T-helper 1 cell treated with Interleukin-12 subunit alpha and Interleukin-12 subunit beta and Interleukin-4 antibody, amounts not matched to agents 30 μg/mL and 1 μg/mL, for 36 hours (primary cell): ENCODE measurements around the gene OR4P4.

Source experiments
- H3K27ac Mint-ChIP-seq: one replicate; pipeline ENCODE4 v1.8.0; 2021; ENCODE audit warnings: mild to moderate bottlenecking, mixed read lengths
- H3K27me3 Mint-ChIP-seq: one replicate; pipeline ENCODE4 v1.8.0; 2021; ENCODE audit warnings: low read depth, mixed read lengths
- H3K36me3 Mint-ChIP-seq: one replicate; pipeline ENCODE4 v1.8.0; 2021; ENCODE audit warnings: low read depth, mixed read lengths
- H3K4me1 Mint-ChIP-seq: one replicate; pipeline ENCODE4 v1.8.0; 2021; ENCODE audit warnings: low read depth, mixed read lengths
- H3K4me3 Mint-ChIP-seq: one replicate; pipeline ENCODE4 v1.8.0; 2021; ENCODE audit warnings: mild to moderate bottlenecking, moderate library complexity, mixed read lengths
- H3K9me3 Mint-ChIP-seq: one replicate; pipeline ENCODE4 v1.8.0; 2021; ENCODE audit warnings: mixed read lengths

Gene OR4P4

DNA sequence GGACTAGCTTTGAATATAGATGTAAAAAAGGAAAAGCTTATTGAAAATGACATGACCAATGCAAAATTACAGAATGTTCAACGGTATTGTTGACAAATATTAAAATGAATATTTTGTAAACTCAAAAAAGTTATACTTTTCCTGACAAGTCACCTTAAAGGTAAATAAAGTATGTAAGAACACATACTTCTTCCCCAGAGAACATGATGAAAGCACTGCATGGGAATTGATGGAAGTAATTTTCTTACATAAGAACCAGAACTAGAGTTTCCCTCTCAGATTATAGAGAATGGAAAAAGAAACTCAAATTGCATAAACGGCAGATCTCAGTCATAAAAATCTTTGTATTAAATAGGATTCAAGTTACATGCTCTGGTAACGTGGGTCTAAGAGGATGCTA is at the start of gene OR4P4:
Gene OR4P4, plus strand, starts transcription at position 301 of the 400 bp plus-strand sequence.
- no peak within 1 kb of the TSS for H3K4me3 Mint-ChIP-seq
- no peaks in the 10 kb centered on the region for H3K27me3 Mint-ChIP-seq
- no peak within 1 kb of the TSS for H3K27ac Mint-ChIP-seq
- no peaks in the 10 kb centered on the region for H3K36me3 Mint-ChIP-seq
- no peaks in the 10 kb centered on the region for H3K4me1 Mint-ChIP-seq
- peaks cover 35% of the 10 kb centered on the region for H3K9me3 Mint-ChIP-seq

DNA sequence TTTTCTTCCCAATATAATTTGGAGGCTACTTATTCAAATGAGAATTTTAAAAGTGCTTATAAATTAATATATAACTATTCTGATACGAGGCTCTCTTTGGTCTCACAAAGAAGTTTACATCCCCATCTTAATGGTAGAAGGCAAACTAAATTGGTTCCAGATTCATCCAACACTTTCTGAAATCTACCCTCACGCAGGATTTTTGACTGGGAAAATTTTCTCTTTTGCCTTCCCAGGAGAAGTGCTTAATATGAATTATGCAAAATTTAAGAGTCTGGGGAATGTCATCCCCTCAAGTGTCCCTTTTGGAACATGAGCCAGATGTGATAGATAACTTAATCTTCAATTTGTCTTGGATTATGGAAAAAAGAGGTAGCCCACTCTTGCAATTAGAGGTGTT is 27.4 kb upstream of the OR4P4 start, which contains the start of gene OR4C11:
Gene OR4C11, minus strand, starts transcription at position 101 of the 400 bp plus-strand sequence. CDS start 3,272 bp downstream, outside the sequence.
- Mint-ChIP-seq H3K9me3 (peaks cover 41% of the 10 kb centered on the region), H3K27ac (no peak within 1 kb of the TSS), H3K4me1 (no peaks in the 10 kb centered on the region), H3K27me3 (no peaks in the 10 kb centered on the region), H3K4me3 (no peak within 1 kb of the TSS), H3K36me3 (no peaks in the 10 kb centered on the region)

DNA sequence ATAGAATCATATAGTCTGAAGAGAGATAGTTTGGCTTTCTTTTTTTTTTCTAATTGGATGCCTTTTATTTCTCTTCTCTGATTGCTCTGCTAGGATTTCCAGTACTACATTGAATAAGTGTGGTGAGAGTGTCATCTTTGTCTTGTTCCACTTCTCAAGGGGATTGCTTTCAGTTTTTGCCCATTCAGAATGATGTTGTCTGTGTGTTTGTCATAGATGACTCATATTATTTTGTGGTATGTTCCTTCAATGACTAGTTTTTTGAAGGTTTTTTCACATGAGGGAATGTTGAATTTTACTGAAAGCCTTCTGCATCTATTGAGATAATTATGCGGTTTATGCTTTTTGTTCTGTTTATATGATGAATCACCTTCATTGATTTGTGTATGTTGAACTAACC is 10.4 kb upstream of the OR4P4 start:
- Mint-ChIP-seq H3K4me3 (no peak overlapping the region), H3K27me3 (no peaks in the 10 kb centered on the region)

DNA sequence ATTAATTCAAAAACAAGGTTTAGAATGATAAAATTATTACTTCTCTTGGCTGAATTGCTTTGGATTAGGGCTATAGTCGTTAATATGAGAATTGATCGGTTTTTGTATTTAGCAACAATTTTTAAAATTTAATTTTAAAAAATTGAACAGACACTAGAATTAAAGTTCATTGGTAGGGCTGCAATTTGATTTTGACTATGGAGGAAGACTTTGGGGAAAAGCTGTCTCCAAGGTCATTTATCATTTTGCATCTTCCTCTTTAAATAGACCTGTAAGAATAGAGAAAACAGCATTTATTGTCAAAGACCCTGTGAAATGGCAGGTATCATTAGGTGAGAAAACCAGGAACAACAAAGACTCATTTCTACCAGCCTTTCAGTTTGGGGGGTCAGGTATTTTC is 13.1 kb downstream of the OR4P4 start, which contains the start of gene OR4S2:
Gene OR4S2, plus strand, starts transcription at position 301 of the 400 bp plus-strand sequence. CDS start 2,577 bp downstream, outside the sequence.
- no peaks in the 10 kb centered on the region for H3K4me1 Mint-ChIP-seq
- no peak within 1 kb of the TSS for H3K4me3 Mint-ChIP-seq
- no peaks in the 10 kb centered on the region for H3K27me3 Mint-ChIP-seq
- H3K36me3 Mint-ChIP-seq, result no peaks in the 10 kb centered on the region
- no peak within 1 kb of the TSS for H3K27ac Mint-ChIP-seq
- H3K9me3 Mint-ChIP-seq, result peaks cover 27% of the 10 kb centered on the region

More for the DNA sequence above, 10.4 kb upstream of the OR4P4 start:
- Mint-ChIP-seq H3K9me3 (peaks cover 69% of the 10 kb centered on the region), H3K27ac (no peak overlapping the region), H3K36me3 (no peaks in the 10 kb centered on the region), H3K4me1 (no peaks in the 10 kb centered on the region)

DNA sequence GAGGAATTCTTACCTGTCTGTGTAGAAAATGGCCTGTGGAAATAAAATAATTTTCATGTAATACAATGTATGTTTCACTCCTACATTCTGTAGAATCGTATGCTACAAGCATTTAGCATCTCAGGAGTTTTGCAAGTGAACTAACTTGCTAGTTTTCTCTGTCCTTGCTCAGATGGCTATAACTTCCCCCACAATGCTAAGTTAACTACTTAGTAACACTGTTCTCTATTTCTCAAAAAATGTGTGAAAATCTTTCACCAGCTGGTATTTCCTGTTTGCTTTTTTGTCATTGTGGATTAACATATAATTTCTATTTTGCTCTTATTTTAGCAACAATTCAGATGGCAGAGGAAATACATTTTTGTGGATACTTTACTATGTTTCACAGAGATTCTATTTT is 17.6 kb downstream of the OR4P4 start:
- no peaks in the 10 kb centered on the region for H3K36me3 Mint-ChIP-seq
- no peaks in the 10 kb centered on the region for H3K27me3 Mint-ChIP-seq

DNA sequence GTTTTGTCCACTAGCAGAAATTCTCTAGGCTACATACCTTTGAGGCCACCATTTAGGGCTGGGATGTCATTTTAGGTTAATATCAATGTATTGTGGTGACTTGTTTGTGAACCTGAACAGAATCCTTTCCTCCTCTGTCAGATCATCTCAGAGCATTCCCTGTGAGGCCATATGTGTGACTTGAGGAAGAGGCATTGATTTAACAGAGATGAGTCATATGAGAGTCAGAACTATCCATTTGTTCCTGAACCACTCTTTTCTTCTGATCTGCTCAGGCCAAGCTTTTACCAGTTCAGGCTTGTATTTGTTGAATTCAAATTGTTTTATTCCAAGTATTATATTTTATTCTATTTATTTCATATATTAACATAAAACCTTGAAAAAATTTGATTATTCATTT is 20.2 kb downstream of the OR4P4 start:
- H3K9me3 Mint-ChIP-seq, result peaks cover 34% of the 10 kb centered on the region
- H3K27ac Mint-ChIP-seq, result no peak overlapping the region
- H3K4me1 Mint-ChIP-seq, result no peaks in the 10 kb centered on the region

More for the DNA sequence above, 17.6 kb downstream of the OR4P4 start:
- no peak overlapping the region for H3K27ac Mint-ChIP-seq
- H3K9me3 Mint-ChIP-seq, result peaks cover 27% of the 10 kb centered on the region
- no peaks in the 10 kb centered on the region for H3K4me1 Mint-ChIP-seq
- H3K4me3 Mint-ChIP-seq, result no peak overlapping the region

DNA sequence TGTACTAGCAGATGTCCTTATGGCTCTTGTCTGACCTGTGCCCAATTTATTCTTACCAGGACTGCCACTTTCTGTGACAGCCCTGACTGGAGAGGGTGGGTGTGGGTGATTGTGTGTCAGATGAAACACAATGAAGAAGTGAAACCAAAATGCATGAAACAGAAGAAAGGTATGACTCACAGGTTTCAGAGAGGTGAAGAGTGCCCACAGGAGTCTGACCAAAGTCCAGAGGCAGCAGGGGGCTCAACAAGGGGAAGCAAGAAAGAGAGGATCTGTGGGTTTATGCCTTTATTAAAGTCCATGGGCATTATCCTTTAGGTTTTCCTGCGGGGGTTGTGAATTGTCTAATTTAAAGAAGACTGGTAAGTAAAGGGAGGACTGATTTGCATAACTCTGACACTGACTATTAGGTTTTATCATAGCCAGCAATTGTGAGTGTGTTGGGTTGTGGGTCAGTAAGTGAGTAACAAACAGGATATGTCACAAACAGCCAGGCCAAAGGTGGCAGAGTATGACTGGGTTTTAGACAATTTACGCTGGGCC is 23.2 kb downstream of the OR4P4 start:
- Mint-ChIP-seq H3K4me3 (no peak overlapping the region), H3K4me1 (no peaks in the 10 kb centered on the region), H3K36me3 (no peaks in the 10 kb centered on the region), H3K9me3 (peaks cover 32% of the 10 kb centered on the region), H3K27me3 (no peaks in the 10 kb centered on the region), H3K27ac (no peak overlapping the region)

More for the DNA sequence above, 20.2 kb downstream of the OR4P4 start:
- Mint-ChIP-seq H3K4me3 (no peak overlapping the region), H3K36me3 (no peaks in the 10 kb centered on the region), H3K27me3 (no peaks in the 10 kb centered on the region)

DNA sequence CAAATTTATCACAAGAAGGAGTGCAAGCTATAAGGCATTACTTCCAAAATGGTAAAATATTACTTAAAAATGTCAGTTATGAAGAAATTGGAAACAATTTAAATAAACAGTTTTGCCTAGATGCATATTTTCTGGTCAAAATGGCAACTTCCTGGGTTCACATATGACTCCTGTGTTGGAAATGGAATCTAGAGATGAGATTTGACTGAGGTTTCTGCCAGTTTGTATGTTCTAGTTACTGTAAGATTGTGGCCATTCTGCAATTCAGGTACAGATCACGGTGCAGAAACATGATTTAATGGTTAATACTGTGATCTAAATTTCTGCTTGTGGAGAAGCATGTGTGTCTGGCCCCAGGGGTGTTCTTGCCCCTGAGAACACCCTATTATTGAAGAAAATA is 23.7 kb downstream of the OR4P4 start:
- H3K9me3 Mint-ChIP-seq, result peaks cover 31% of the 10 kb centered on the region
- no peaks in the 10 kb centered on the region for H3K36me3 Mint-ChIP-seq
- H3K4me1 Mint-ChIP-seq, result no peaks in the 10 kb centered on the region
- H3K4me3 Mint-ChIP-seq, result no peak overlapping the region
- no peak overlapping the region for H3K27ac Mint-ChIP-seq
- no peaks in the 10 kb centered on the region for H3K27me3 Mint-ChIP-seq

DNA sequence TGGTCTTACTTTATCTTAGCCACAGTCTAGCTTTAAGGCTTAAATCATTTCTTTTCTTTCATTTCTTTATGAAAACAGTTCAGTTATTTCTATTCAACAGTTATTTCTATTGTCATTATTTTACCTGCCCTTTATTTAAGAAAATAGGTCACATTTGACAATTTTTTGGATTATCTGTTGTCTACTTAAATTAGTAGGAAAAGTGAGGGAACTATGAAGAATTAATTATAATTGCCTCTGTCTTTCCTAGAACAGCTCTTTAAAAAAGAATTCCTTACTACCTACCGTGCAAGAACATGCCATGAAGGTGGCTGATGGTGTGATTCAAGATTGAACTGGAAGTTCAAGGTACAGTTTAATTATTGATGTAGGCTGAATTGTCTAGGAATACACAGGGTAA is 27.0 kb downstream of the OR4P4 start, which contains the start of gene OR4C6:
Gene OR4C6, plus strand, starts transcription at position 301 of the 400 bp plus-strand sequence. CDS start 2,966 bp downstream, outside the sequence.
- Mint-ChIP-seq H3K4me1 (no peaks in the 10 kb centered on the region), H3K9me3 (peaks cover 25% of the 10 kb centered on the region), H3K4me3 (no peak within 1 kb of the TSS), H3K27ac (no peak within 1 kb of the TSS), H3K36me3 (no peaks in the 10 kb centered on the region), H3K27me3 (no peaks in the 10 kb centered on the region)

DNA sequence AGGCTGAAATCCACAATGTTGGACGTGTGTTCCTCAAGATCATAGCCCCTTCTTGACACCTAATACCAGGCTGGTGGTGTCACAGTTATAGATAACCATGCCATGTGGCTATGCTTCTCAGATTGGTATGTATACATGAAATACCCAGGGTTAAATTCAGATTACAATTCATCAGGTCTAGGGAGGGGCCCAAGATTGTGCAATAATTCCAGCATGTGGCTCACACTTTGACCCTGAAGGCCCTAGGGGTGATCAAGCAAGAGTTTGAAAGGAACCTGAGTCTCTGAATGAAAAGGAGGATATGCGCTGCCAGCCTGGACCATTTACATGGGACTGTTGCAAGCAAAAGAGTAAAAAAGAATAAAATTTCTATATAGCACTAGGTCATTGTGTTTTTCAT is 34.5 kb downstream of the OR4P4 start:
- Mint-ChIP-seq H3K27ac (no peak overlapping the region), H3K36me3 (no peaks in the 10 kb centered on the region), H3K4me1 (no peaks in the 10 kb centered on the region), H3K4me3 (no peak overlapping the region), H3K27me3 (no peaks in the 10 kb centered on the region), H3K9me3 (peaks cover 16% of the 10 kb centered on the region)

DNA sequence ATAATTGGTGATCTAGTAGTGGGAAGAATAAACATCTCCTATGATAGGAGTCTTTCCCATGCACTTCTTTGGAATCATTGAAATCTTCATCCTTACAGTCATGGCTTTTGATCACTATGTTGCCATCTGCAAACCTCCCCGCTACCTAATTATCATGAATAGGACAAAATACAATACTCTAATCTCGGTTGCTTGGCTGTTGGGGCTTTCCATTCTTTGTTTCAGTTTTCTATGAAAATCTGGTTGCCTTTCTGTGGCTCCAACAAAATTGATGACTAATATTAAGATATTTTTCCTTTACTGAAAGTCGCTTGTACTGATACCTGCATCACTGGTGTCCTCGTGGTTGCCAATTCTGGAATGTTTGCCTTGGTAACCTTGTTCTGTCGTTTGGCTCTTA is 38.9 kb downstream of the OR4P4 start:
- H3K9me3 Mint-ChIP-seq, result peaks cover 10% of the 10 kb centered on the region
- H3K36me3 Mint-ChIP-seq, result no peaks in the 10 kb centered on the region

More for the DNA sequence above, 38.9 kb downstream of the OR4P4 start:
- H3K4me3 Mint-ChIP-seq, result no peak overlapping the region
- H3K27me3 Mint-ChIP-seq, result no peaks in the 10 kb centered on the region
- no peaks in the 10 kb centered on the region for H3K4me1 Mint-ChIP-seq
- no peak overlapping the region for H3K27ac Mint-ChIP-seq
